ENCODE data around the gene EMSY.

GRCh38 chr11:76408171-76408965 is 36.5 kb upstream of the EMSY start:
- TF ChIP-seq CTCF (IDR thresholded peaks at IDR 0.05) (no peak), POLR2AphosphoS5 (IDR thresholded peaks at IDR 0.05) (no peak)
